NB4 (cell line): ENCODE data around the gene PMPCA.

Source experiments
- CTCF ChIP-seq: IDR thresholded peaks from one replicate; pipeline ENCODE4 v1.5.1; 2012; ENCODE audit warnings: low read depth, low read length
- MAX ChIP-seq: IDR thresholded peaks from 2 replicates; pipeline ENCODE4 v1.6.1; 2011; ENCODE audit warnings: low read depth, low read length
- MYC ChIP-seq: IDR thresholded peaks from 2 replicates; pipeline ENCODE4 v1.6.1; 2011; ENCODE audit warnings: low read depth, low read length
- POLR2A ChIP-seq: IDR thresholded peaks from 2 replicates; pipeline ENCODE4 v1.6.1; 2011; ENCODE audit warnings: mild to moderate bottlenecking; ENCODE audit not compliant: insufficient read length; ENCODE audit errors: extremely low read depth

- no peak for TF ChIP-seq MYC
- TF ChIP-seq MAX: no peak
- TF ChIP-seq CTCF: no peak
- no peak for TF ChIP-seq POLR2A
These were observed 22.1 kb downstream of the PMPCA start for GRCh38 chr9:136432591-136432990.
